SK-N-SH (cell line): Measurements from ENCODE around the gene PAGE3.

Experiments used
- EP300 ChIP-seq, 2 experiments: IDR thresholded peaks; 2 replicates each; pipeline versions ENCODE4 v1.4.0 to v1.6.1; 2012; ENCODE audit warnings: borderline replicate concordance in 1 of 2, low read depth in 1 of 2, low read length in 1 of 2
- EZH2phosphoT487 ChIP-seq: fragments of 200-600 bp; sonication (generic); IDR thresholded peaks from 2 replicates; pipeline ENCODE4 v1.6.1; 2017; ENCODE audit warnings: low read depth, mixed run types, mild to moderate bottlenecking, antibody characterized with exemption, moderate library complexity, borderline replicate concordance
- GABPA ChIP-seq: IDR thresholded peaks from 2 replicates; pipeline ENCODE4 v1.4.0; 2012; ENCODE audit warnings: low read depth, mild to moderate bottlenecking
- MXI1 ChIP-seq: IDR thresholded peaks from 2 replicates; pipeline ENCODE4 v1.6.1; 2012; ENCODE audit warnings: mild to moderate bottlenecking, low read depth, low read length, improper control_type of control experiment
- POLR2AphosphoS5 ChIP-seq: IDR thresholded peaks from 2 replicates; pipeline ENCODE4 v1.6.1; 2012; ENCODE audit warnings: low read depth, low read length
- RCOR1 ChIP-seq: fragments of 150-350 bp; IDR thresholded peaks from 2 replicates; pipeline ENCODE4 v1.6.1; 2017; ENCODE audit warnings: antibody characterized with exemption, low read length
- RXRA ChIP-seq: IDR thresholded peaks from 2 replicates; pipeline ENCODE4 v1.4.0; 2012; ENCODE audit warnings: low read depth, mild to moderate bottlenecking, borderline replicate concordance
- TAF1 ChIP-seq: IDR thresholded peaks from 2 replicates; pipeline ENCODE4 v1.6.1; 2012; ENCODE audit warnings: low read depth, mild to moderate bottlenecking, low read length, moderate library complexity, borderline replicate concordance
- TEAD4 ChIP-seq: IDR thresholded peaks from 2 replicates; pipeline ENCODE4 v1.4.0; 2012; ENCODE audit warnings: mild to moderate bottlenecking, borderline replicate concordance; ENCODE audit not compliant: insufficient read depth
- USF2 ChIP-seq: fragments of 150-350 bp; IDR thresholded peaks from 2 replicates; pipeline ENCODE4 v1.6.1; 2017; ENCODE audit warnings: antibody characterized with exemption, low read length, low read depth, borderline replicate concordance
- TF ChIP-seq, protein P1 (sequence below): fragments of 200-600 bp; sonication (generic); IDR thresholded peaks from 2 replicates; pipeline ENCODE4 v1.6.1; 2017; ENCODE audit warnings: antibody characterized with exemption, mild to moderate bottlenecking, moderate library complexity
- TF ChIP-seq, protein P2 (sequence below): IDR thresholded peaks from 2 replicates; pipeline ENCODE4 v1.6.1; 2012; ENCODE audit warnings: mild to moderate bottlenecking, low read depth, low read length, moderate library complexity

DNA sequence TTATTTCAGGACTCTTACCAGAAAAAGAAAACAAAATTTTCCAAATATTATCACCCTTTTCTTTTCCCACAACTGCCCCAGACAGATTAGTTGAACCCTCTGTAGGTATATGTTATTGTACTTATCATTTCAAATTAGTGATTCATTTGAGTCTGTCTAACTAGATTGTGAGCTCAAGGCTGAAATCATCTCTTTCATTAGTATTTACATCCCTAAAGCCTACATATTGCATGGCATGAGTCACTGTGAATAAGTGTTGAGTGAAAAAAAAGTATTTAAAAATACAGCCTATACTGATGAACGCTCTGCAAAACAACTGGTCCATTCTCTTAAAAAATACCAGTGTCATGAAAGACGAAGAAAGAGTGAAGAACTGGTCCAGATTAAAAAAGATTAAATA, 3.9 kb downstream of the PAGE3 start:
- TF ChIP-seq EZH2phosphoT487 (no peak), GABPA (no peak), TEAD4 (no peak), POLR2AphosphoS5 (no peak), EP300 (IDR thresholded peaks at IDR 0.05; ENCODE audit: borderline replicate concordance in 1 of 2, low read depth in 1 of 2, low read length in 1 of 2) (no peak), USF2 (no peak), TAF1 (no peak), RXRA (no peak), RCOR1 (no peak), MXI1 (no peak)
- TF ChIP-seq, protein P1, sequence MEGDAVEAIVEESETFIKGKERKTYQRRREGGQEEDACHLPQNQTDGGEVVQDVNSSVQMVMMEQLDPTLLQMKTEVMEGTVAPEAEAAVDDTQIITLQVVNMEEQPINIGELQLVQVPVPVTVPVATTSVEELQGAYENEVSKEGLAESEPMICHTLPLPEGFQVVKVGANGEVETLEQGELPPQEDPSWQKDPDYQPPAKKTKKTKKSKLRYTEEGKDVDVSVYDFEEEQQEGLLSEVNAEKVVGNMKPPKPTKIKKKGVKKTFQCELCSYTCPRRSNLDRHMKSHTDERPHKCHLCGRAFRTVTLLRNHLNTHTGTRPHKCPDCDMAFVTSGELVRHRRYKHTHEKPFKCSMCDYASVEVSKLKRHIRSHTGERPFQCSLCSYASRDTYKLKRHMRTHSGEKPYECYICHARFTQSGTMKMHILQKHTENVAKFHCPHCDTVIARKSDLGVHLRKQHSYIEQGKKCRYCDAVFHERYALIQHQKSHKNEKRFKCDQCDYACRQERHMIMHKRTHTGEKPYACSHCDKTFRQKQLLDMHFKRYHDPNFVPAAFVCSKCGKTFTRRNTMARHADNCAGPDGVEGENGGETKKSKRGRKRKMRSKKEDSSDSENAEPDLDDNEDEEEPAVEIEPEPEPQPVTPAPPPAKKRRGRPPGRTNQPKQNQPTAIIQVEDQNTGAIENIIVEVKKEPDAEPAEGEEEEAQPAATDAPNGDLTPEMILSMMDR: no peak
- TF ChIP-seq, protein P2, sequence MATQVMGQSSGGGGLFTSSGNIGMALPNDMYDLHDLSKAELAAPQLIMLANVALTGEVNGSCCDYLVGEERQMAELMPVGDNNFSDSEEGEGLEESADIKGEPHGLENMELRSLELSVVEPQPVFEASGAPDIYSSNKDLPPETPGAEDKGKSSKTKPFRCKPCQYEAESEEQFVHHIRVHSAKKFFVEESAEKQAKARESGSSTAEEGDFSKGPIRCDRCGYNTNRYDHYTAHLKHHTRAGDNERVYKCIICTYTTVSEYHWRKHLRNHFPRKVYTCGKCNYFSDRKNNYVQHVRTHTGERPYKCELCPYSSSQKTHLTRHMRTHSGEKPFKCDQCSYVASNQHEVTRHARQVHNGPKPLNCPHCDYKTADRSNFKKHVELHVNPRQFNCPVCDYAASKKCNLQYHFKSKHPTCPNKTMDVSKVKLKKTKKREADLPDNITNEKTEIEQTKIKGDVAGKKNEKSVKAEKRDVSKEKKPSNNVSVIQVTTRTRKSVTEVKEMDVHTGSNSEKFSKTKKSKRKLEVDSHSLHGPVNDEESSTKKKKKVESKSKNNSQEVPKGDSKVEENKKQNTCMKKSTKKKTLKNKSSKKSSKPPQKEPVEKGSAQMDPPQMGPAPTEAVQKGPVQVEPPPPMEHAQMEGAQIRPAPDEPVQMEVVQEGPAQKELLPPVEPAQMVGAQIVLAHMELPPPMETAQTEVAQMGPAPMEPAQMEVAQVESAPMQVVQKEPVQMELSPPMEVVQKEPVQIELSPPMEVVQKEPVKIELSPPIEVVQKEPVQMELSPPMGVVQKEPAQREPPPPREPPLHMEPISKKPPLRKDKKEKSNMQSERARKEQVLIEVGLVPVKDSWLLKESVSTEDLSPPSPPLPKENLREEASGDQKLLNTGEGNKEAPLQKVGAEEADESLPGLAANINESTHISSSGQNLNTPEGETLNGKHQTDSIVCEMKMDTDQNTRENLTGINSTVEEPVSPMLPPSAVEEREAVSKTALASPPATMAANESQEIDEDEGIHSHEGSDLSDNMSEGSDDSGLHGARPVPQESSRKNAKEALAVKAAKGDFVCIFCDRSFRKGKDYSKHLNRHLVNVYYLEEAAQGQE: no peak
